Fibroblast of villous mesenchyme (primary cell): ENCODE results near the gene SNX25. TPM values are rescaled to one million over a fixed set of nuclear protein-coding genes. Genes with fewer than 3 reads are reported as not detected.
"Not testable (repeated sequence)": the region's sequence is repeated elsewhere in the genome, so short reads cannot be mapped to it uniquely, and the experiment has no call there.

Source experiments
- DNase-seq: peaks from one replicate; pipeline ENCODE4 v3.0.0-alpha.2; 2010; ENCODE audit warnings: low read depth
- H3K4me3 ChIP-seq: 2 replicates; pipeline ENCODE4 v1.5.1; 2011; ENCODE audit warnings: low read depth, mild to moderate bottlenecking, low read length
- total RNA-seq: library from RNA; depleted of rRNA; stranded (reverse); fragments of >200 nt; gene quantifications from 2 replicates; pipeline ENCODE4 v1.2.3, GENCODE V29; 2012
- TF ChIP-seq, protein P1 (sequence below): IDR thresholded peaks from 2 replicates; pipeline ENCODE4 v1.5.1; 2012; ENCODE audit warnings: low read depth, mild to moderate bottlenecking, low read length; ENCODE audit not compliant: insufficient read depth

Gene SNX25
- total RNA-seq, 1 donor: 47.1 TPM

DNA sequence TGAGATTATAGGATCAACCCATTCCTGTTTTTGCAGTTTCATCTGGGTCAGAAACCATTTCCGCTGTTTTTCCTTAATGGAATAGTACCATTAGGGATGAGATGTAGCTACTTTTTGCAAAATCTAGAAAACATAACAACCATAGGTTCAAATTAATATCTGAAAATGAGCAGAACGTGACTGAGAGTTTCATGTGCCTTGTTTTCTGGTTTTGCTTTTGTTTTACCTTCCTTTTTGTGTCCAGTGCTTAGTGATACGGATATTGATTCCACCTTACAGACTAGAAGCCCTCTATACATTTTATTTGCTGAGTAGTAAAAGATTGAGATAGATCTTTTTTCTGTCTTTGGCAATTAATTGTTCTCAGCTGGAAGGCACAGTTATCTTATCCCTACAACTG, 46.5 kb downstream of the SNX25 start:
- no peak for DNase-seq
- TF ChIP-seq, protein P1, sequence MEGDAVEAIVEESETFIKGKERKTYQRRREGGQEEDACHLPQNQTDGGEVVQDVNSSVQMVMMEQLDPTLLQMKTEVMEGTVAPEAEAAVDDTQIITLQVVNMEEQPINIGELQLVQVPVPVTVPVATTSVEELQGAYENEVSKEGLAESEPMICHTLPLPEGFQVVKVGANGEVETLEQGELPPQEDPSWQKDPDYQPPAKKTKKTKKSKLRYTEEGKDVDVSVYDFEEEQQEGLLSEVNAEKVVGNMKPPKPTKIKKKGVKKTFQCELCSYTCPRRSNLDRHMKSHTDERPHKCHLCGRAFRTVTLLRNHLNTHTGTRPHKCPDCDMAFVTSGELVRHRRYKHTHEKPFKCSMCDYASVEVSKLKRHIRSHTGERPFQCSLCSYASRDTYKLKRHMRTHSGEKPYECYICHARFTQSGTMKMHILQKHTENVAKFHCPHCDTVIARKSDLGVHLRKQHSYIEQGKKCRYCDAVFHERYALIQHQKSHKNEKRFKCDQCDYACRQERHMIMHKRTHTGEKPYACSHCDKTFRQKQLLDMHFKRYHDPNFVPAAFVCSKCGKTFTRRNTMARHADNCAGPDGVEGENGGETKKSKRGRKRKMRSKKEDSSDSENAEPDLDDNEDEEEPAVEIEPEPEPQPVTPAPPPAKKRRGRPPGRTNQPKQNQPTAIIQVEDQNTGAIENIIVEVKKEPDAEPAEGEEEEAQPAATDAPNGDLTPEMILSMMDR: no peak
- no peak overlapping the region for H3K4me3 ChIP-seq

DNA sequence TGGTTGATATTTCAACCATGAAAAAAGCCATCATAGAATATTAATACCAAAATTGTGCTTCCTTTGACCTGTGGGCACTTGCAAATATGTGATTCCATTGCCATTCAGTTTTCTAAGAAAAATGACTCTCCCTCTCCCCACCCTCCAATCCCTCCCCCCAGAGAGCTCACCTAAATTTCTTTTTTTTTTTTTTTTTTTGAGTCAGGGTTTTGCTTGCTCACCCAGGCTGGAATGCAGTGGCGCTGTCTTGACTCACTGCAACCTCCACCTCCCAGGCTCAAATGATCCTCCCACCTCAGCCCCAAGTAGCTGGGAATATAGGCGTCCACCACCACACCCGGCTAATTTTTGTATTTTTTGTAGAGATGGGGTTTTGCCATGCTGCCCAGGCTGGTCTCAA, 47.0 kb downstream of the SNX25 start:
- no peak overlapping the region for H3K4me3 ChIP-seq
- DNase-seq: peak; percentile 33
- TF ChIP-seq, protein P1: no peak

DNA sequence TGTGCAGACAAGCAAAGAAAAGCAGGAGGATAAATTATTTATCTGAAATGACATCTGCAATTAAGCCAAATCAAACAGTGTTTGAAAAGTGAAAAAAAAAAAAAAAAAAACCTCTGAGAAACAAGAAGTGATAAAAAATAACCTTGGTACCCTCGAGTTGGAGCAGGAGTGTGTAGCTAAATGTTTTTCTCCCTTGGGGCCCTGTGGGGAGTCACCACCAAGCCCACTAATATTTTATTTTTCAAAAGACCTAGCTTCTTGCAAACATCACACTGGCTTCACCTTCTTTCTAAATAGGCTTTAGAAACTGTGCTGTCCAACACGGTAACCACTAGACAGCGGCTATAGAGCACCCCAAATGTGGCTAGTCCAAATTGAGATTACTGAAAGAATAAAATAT, 47.7 kb downstream of the SNX25 start:
- no peak for DNase-seq
- no peak overlapping the region for H3K4me3 ChIP-seq
- TF ChIP-seq, protein P1: no peak

DNA sequence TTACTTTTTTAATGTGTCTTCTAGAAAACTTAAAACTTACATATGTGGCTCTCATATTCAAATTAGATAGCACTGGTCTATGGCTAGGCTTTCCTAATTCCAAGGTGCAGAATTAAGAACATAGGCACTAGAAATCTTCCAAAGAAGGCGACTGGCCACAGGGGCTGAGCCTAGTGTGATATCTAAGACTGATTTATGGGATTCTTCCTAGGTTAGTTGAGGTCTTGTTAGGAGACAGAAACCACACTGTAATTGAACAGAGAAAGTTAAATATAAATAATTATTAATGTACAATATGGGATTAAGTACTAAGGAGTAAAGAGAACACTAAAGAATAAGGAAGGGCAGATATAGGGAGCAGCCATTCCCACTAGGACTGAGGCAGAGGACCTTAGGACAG, 48.3 kb downstream of the SNX25 start:
- no peak overlapping the region for H3K4me3 ChIP-seq
- DNase-seq: no peak
- TF ChIP-seq, protein P1: no peak

GRCh38 chr4:185258741-185259140, 49.3 kb downstream of the SNX25 start:
- H3K4me3 ChIP-seq: not testable (repeated sequence)
- DNase-seq: peak; percentile 89

- no peak for DNase-seq
- TF ChIP-seq, protein P1: no peak
- no peak overlapping the region for H3K4me3 ChIP-seq
Measured at GRCh38 chr4:185259719-185260118, 50.3 kb downstream of the SNX25 start.

DNA sequence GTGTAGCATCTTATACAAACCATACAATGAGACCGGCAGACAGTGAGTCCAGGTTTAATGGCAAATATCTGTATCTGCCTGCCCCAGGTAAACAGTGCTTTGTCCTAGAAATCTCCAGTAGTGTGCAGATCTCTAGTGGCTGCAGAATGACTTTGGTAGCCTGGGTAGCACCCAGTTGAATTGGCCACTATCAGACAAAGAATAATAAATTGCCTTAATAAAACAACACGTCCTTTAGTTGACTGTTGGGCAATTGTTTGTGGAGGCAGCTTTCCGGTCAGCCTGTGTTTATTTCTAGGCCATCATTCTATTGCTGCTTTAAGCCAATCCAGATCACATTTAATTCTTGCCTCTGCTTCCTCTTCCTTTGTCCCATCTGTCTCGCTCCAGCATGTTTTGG, 52.5 kb downstream of the SNX25 start:
- peak; percentile 30 for DNase-seq
- H3K4me3 ChIP-seq: no peak overlapping the region
- TF ChIP-seq, protein P1: no peak
